ENCODE results near the gene RIMS3. TPM values are rescaled to one million over a fixed set of nuclear protein-coding genes. Genes with fewer than 3 reads are reported as not detected.
A peak's percentile ranks its signal among the peaks of the same experiment; 100 is the strongest.

Gene RIMS3
- total RNA-seq, 2 experiments from 2014 or later: 2.7 TPM

- no peaks in the 10 kb centered on the region for H3K4me1 Mint-ChIP-seq
- no peaks in the 10 kb centered on the region for H3K9me3 Mint-ChIP-seq (ENCODE audit: low read depth)
- no peaks in the 10 kb centered on the region for H3K36me3 Mint-ChIP-seq (ENCODE audit: low read depth)
- ChIA-PET POLR2A (no interaction called here), CTCF (interaction anchor here (0.7 to 1.6 kb wide), 6 partner anchors 157 to 347 kb away, joined by 3 to 5 read pairs (median 3); no protein-coding TSS in a partner anchor)
- no peak overlapping the region for H3K4me3 Mint-ChIP-seq
- intact Hi-C loops (cut with DNase I, micrococcal nuclease): loop anchor here (1.0 to 5.0 kb wide), 6 partner anchors 56 to 340 kb away; no protein-coding TSS in a partner anchor
- no peaks in the 10 kb centered on the region for H3K27me3 Mint-ChIP-seq
- ATAC-seq (peak; percentile 97), DNase-seq (peak; percentile 84)
- H3K27ac Mint-ChIP-seq: no peak overlapping the region
Observed at GRCh38 chr1:40612345-40612831, 53.1 kb downstream of the RIMS3 start.

GRCh38 chr1:40610156-40610555, 55.3 kb downstream of the RIMS3 start:
- ChIA-PET CTCF (interaction anchor here (0.9 to 1.3 kb wide), 8 partner anchors 11 to 341 kb away, joined by 3 to 5 read pairs (median 3); no protein-coding TSS in a partner anchor), POLR2A (no interaction called here)
- ATAC-seq: no peak
- H3K36me3 Mint-ChIP-seq (ENCODE audit: low read depth): no peaks in the 10 kb centered on the region
- H3K4me1 Mint-ChIP-seq: no peaks in the 10 kb centered on the region
- H3K4me3 Mint-ChIP-seq: no peak overlapping the region
- H3K27me3 Mint-ChIP-seq: no peaks in the 10 kb centered on the region
- no peak overlapping the region for H3K27ac Mint-ChIP-seq
- no peaks in the 10 kb centered on the region for H3K9me3 Mint-ChIP-seq (ENCODE audit: low read depth)
- intact Hi-C loops (cut with DNase I, micrococcal nuclease): loop anchor here in 1 of 2 experiments (5.0 kb wide), 1 partner anchor 162 kb away; no protein-coding TSS in a partner anchor
- DNase-seq: no peak

- intact Hi-C loops (cut with DNase I, micrococcal nuclease): no loop called here
- Mint-ChIP-seq H3K4me1 (no peaks in the 10 kb centered on the region), H3K27ac (no peak overlapping the region), H3K4me3 (no peak overlapping the region), H3K9me3 (ENCODE audit: low read depth) (no peaks in the 10 kb centered on the region), H3K36me3 (ENCODE audit: low read depth) (no peaks in the 10 kb centered on the region), H3K27me3 (no peaks in the 10 kb centered on the region)
- DNase-seq: no peak
- POLR2A ChIA-PET: no interaction called here
- no peak for ATAC-seq
- CTCF ChIA-PET: interaction anchor here (1.2 to 1.4 kb wide), 2 partner anchors 242 to 345 kb away, joined by 3 to 7 read pairs; no protein-coding TSS in a partner anchor
Observed at GRCh38 chr1:40607921-40608320, 57.6 kb downstream of the RIMS3 start.

GRCh38 chr1:40606978-40607377, 58.5 kb downstream of the RIMS3 start:
- ChIA-PET POLR2A (no interaction called here), CTCF (interaction anchor here (0.6 kb wide), 1 partner anchor 269 kb away, joined by 3 read pairs; no protein-coding TSS in a partner anchor)
- Mint-ChIP-seq H3K36me3 (ENCODE audit: low read depth) (no peaks in the 10 kb centered on the region), H3K27ac (no peak overlapping the region), H3K27me3 (no peaks in the 10 kb centered on the region), H3K4me1 (no peaks in the 10 kb centered on the region), H3K4me3 (no peak overlapping the region), H3K9me3 (ENCODE audit: low read depth) (no peaks in the 10 kb centered on the region)
- intact Hi-C loops (cut with DNase I, micrococcal nuclease): no loop called here
- no peak for DNase-seq
- ATAC-seq: no peak

- no peak overlapping the region for H3K4me3 Mint-ChIP-seq
- ATAC-seq (no peak), DNase-seq (no peak)
- H3K27ac Mint-ChIP-seq: no peak overlapping the region
- H3K4me1 Mint-ChIP-seq: no peaks in the 10 kb centered on the region
- no peaks in the 10 kb centered on the region for H3K9me3 Mint-ChIP-seq (ENCODE audit: low read depth)
- no peaks in the 10 kb centered on the region for H3K36me3 Mint-ChIP-seq (ENCODE audit: low read depth)
- ChIA-PET CTCF (no interaction called here), POLR2A (no interaction called here)
- H3K27me3 Mint-ChIP-seq: no peaks in the 10 kb centered on the region
- intact Hi-C loops (cut with DNase I, micrococcal nuclease): no loop called here
Observed at GRCh38 chr1:40606194-40606593, 59.3 kb downstream of the RIMS3 start.

GRCh38 chr1:40599926-40600325, 65.6 kb downstream of the RIMS3 start:
- Mint-ChIP-seq H3K9me3 (ENCODE audit: low read depth) (no peaks in the 10 kb centered on the region), H3K4me1 (no peaks in the 10 kb centered on the region), H3K36me3 (ENCODE audit: low read depth) (no peaks in the 10 kb centered on the region), H3K27me3 (no peaks in the 10 kb centered on the region), H3K4me3 (no peak overlapping the region), H3K27ac (no peak overlapping the region)
- no peak for DNase-seq
- ATAC-seq: no peak
- intact Hi-C loops (cut with DNase I, micrococcal nuclease): no loop called here
- ChIA-PET CTCF (interaction anchor here (0.8 kb wide), 1 partner anchor 27 kb away, joined by 4 read pairs; no protein-coding TSS in a partner anchor), POLR2A (no interaction called here)

GRCh38 chr1:40595623-40596022, 69.9 kb downstream of the RIMS3 start:
- no peak overlapping the region for H3K27ac Mint-ChIP-seq
- no peaks in the 10 kb centered on the region for H3K36me3 Mint-ChIP-seq (ENCODE audit: low read depth)
- POLR2A ChIA-PET: no interaction called here
- DNase-seq (peak; percentile 16), ATAC-seq (no peak)
- CTCF ChIA-PET: interaction anchor here (0.9 to 1.0 kb wide), 2 partner anchors 11 to 354 kb away, joined by 3 to 5 read pairs; no protein-coding TSS in a partner anchor
- H3K4me1 Mint-ChIP-seq: peaks cover 4% of the 10 kb centered on the region
- no peaks in the 10 kb centered on the region for H3K9me3 Mint-ChIP-seq (ENCODE audit: low read depth)
- no peak overlapping the region for H3K4me3 Mint-ChIP-seq
- intact Hi-C loops (cut with DNase I, micrococcal nuclease): no loop called here
- H3K27me3 Mint-ChIP-seq: peaks cover 3% of the 10 kb centered on the region

- ChIA-PET POLR2A (no interaction called here), CTCF (interaction anchor here (0.6 to 1.2 kb wide), 2 partner anchors 9 to 255 kb away, joined by 3 to 5 read pairs; no protein-coding TSS in a partner anchor)
- intact Hi-C loops (cut with DNase I, micrococcal nuclease): no loop called here
- no peaks in the 10 kb centered on the region for H3K9me3 Mint-ChIP-seq (ENCODE audit: low read depth)
- H3K4me3 Mint-ChIP-seq: no peak overlapping the region
- peaks cover 3% of the 10 kb centered on the region for H3K27me3 Mint-ChIP-seq
- DNase-seq (no peak), ATAC-seq (no peak)
- peaks cover 4% of the 10 kb centered on the region for H3K4me1 Mint-ChIP-seq
- H3K27ac Mint-ChIP-seq: no peak overlapping the region
- no peaks in the 10 kb centered on the region for H3K36me3 Mint-ChIP-seq (ENCODE audit: low read depth)
Observed at GRCh38 chr1:40594187-40594531, 71.3 kb downstream of the RIMS3 start.

GRCh38 chr1:40593449-40594186, 71.9 kb downstream of the RIMS3 start:
- DNase-seq (no peak), ATAC-seq (no peak)
- H3K27me3 Mint-ChIP-seq: peaks cover 3% of the 10 kb centered on the region
- H3K4me1 Mint-ChIP-seq: peaks cover 4% of the 10 kb centered on the region
- H3K36me3 Mint-ChIP-seq (ENCODE audit: low read depth): no peaks in the 10 kb centered on the region
- intact Hi-C loops (cut with DNase I, micrococcal nuclease): no loop called here
- no peak overlapping the region for H3K27ac Mint-ChIP-seq
- ChIA-PET POLR2A (no interaction called here), CTCF (interaction anchor here (0.6 to 1.2 kb wide), 2 partner anchors 10 to 255 kb away, joined by 3 to 5 read pairs; no protein-coding TSS in a partner anchor)
- no peak overlapping the region for H3K4me3 Mint-ChIP-seq
- H3K9me3 Mint-ChIP-seq (ENCODE audit: low read depth): no peaks in the 10 kb centered on the region

- intact Hi-C loops (cut with DNase I, micrococcal nuclease): loop anchor here in 1 of 2 experiments (1.0 kb wide), 1 partner anchor 15 kb away; no protein-coding TSS in a partner anchor
Observed at GRCh38 chr1:40592107-40592803, 73.2 kb downstream of the RIMS3 start.

GRCh38 chr1:40588586-40588985, 76.9 kb downstream of the RIMS3 start:
- no peak for DNase-seq
- Mint-ChIP-seq H3K27ac (no peak overlapping the region), H3K9me3 (ENCODE audit: low read depth) (no peaks in the 10 kb centered on the region), H3K4me3 (no peak overlapping the region), H3K4me1 (peaks cover 9% of the 10 kb centered on the region), H3K27me3 (peaks cover 3% of the 10 kb centered on the region), H3K36me3 (ENCODE audit: low read depth) (no peaks in the 10 kb centered on the region)
- no peak for ATAC-seq
- intact Hi-C loops (cut with DNase I, micrococcal nuclease): no loop called here
- ChIA-PET POLR2A (no interaction called here), CTCF (interaction anchor here (2.3 kb wide), 1 partner anchor 56 kb away, joined by 7 read pairs; no protein-coding TSS in a partner anchor)

More at GRCh38 chr1:40592107-40592803, 73.2 kb downstream of the RIMS3 start:
- H3K27me3 Mint-ChIP-seq: peaks cover 3% of the 10 kb centered on the region
- H3K36me3 Mint-ChIP-seq (ENCODE audit: low read depth): no peaks in the 10 kb centered on the region
- no peak overlapping the region for H3K4me3 Mint-ChIP-seq
- H3K4me1 Mint-ChIP-seq: peaks cover 4% of the 10 kb centered on the region
- peak; percentile 28 for DNase-seq
- H3K9me3 Mint-ChIP-seq (ENCODE audit: low read depth): no peaks in the 10 kb centered on the region
- H3K27ac Mint-ChIP-seq: no peak overlapping the region
- ChIA-PET CTCF (interaction anchor here (0.7 to 1.3 kb wide), 3 partner anchors 10 to 844 kb away, joined by 3 to 6 read pairs (median 3); no protein-coding TSS in a partner anchor), POLR2A (no interaction called here)
- ATAC-seq: no peak
